ENCODE data around the gene TSHZ3. TPM values are rescaled to one million over a fixed set of nuclear protein-coding genes. Genes with fewer than 3 reads are reported as not detected.

Gene TSHZ3
- total RNA-seq, 1 experiment from 2014 or later: 0.05 TPM

GRCh38 chr19:31257426-31258130 lies 91.7 kb downstream of the TSHZ3 start:
- peaks cover 12 to 28% of the 10 kb centered on the region in 2 experiments; a peak in 3 of 4 replicates for H3K9me3 ChIP-seq (ENCODE audit: control insufficient read depth in 1 of 2, insufficient read depth in 1 of 2, low read depth in 1 of 2, low read length in 2 of 2)
- no TSS peak for BruUV-seq (replicated peaks)
- H3K79me2 ChIP-seq (ENCODE audit: insufficient read depth, low read length): no peaks in the 10 kb centered on the region
- ATAC-seq: no peak
- no peak overlapping the region for H3K9ac ChIP-seq (ENCODE audit: low read length)
- TF ChIP-seq ELF1 (IDR thresholded peaks at IDR 0.05; ENCODE audit: borderline replicate concordance, low read depth) (no peak), ZNF274 (IDR thresholded peaks at IDR 0.05; ENCODE audit: low read depth, low read length) (no peak), EGR1 (IDR thresholded peaks at IDR 0.05; ENCODE audit: low read depth) (no peak)
- intact Hi-C loops (cut with micrococcal nuclease): no loop called here
- CTCF ChIA-PET: no interaction called here
- no peaks in the 10 kb centered on the region for H3K27me3 ChIP-seq (ENCODE audit: insufficient read depth, low read length)
- H3K36me3 ChIP-seq (ENCODE audit: control insufficient read depth in 1 of 2, insufficient read depth in 2 of 2, low read length in 2 of 2): no peaks in the 10 kb centered on the region
- no peak overlapping the region for H3K27ac ChIP-seq (ENCODE audit: low read depth, low read length)
- H3K4me1 ChIP-seq (ENCODE audit: control insufficient read depth in 1 of 2, insufficient read depth in 2 of 2, low read length in 2 of 2): no peaks in the 10 kb centered on the region
- no peak overlapping the region for H3K4me2 ChIP-seq (ENCODE audit: low read length)
- no peaks in the 10 kb centered on the region for H4K20me1 ChIP-seq (ENCODE audit: insufficient read depth)
- H3K4me3 ChIP-seq (replicated peaks in 1 of 2; ENCODE audit: low read depth in 1 of 2, low read length in 2 of 2): no peak overlapping the region
- POLR2A ChIA-PET: no interaction called here
- no peak overlapping the region for H2AFZ ChIP-seq (ENCODE audit: low read depth, low read length, poor library complexity, severe bottlenecking)
- no peak for DNase-seq (ENCODE audit: low read depth, low spot score)
- no peaks in the 10 kb centered on the region for H3K9me2 ChIP-seq (ENCODE audit: insufficient read depth)
- RAD21 ChIA-PET (ENCODE audit: low non-redundant PET in 1 of 2, low total read pairs in 2 of 2, uncharacterized antibody in 2 of 2, unreplicated experiment in 2 of 2): interaction anchor here in 1 of 2 experiments (0.6 kb wide), 1 partner anchor 1242 kb away, joined by 3 read pairs; no protein-coding TSS in a partner anchor

GRCh38 chr19:31257025-31257424 lies 92.2 kb downstream of the TSHZ3 start:
- Histone ChIP-seq H3K9ac (ENCODE audit: low read length) (no peak overlapping the region), H3K9me2 (ENCODE audit: insufficient read depth) (no peaks in the 10 kb centered on the region), H3K4me3 (replicated peaks in 1 of 2; ENCODE audit: low read depth in 1 of 2, low read length in 2 of 2) (no peak overlapping the region), H2AFZ (ENCODE audit: low read depth, low read length, poor library complexity, severe bottlenecking) (no peak overlapping the region), H4K20me1 (ENCODE audit: insufficient read depth) (no peaks in the 10 kb centered on the region), H3K4me2 (ENCODE audit: low read length) (no peak overlapping the region), H3K36me3 (ENCODE audit: control insufficient read depth in 1 of 2, insufficient read depth in 2 of 2, low read length in 2 of 2) (no peaks in the 10 kb centered on the region), H3K27ac (ENCODE audit: low read depth, low read length) (no peak overlapping the region), H3K79me2 (ENCODE audit: insufficient read depth, low read length) (no peaks in the 10 kb centered on the region), H3K27me3 (ENCODE audit: insufficient read depth, low read length) (no peaks in the 10 kb centered on the region), H3K9me3 (ENCODE audit: control insufficient read depth in 1 of 2, insufficient read depth in 1 of 2, low read depth in 1 of 2, low read length in 2 of 2) (peaks cover 11 to 28% of the 10 kb centered on the region in 2 experiments; a peak in 3 of 4 replicates), H3K4me1 (ENCODE audit: control insufficient read depth in 1 of 2, insufficient read depth in 2 of 2, low read length in 2 of 2) (no peaks in the 10 kb centered on the region)
- no peak for DNase-seq (ENCODE audit: low read depth, low spot score)
- ATAC-seq: no peak
- ChIA-PET RAD21 (ENCODE audit: low non-redundant PET in 1 of 2, low total read pairs in 2 of 2, uncharacterized antibody in 2 of 2, unreplicated experiment in 2 of 2) (no interaction called here), CTCF (no interaction called here), POLR2A (no interaction called here)
- BruUV-seq (replicated peaks): no TSS peak
- intact Hi-C loops (cut with micrococcal nuclease): no loop called here
- TF ChIP-seq, protein P1, sequence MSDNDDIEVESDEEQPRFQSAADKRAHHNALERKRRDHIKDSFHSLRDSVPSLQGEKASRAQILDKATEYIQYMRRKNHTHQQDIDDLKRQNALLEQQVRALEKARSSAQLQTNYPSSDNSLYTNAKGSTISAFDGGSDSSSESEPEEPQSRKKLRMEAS (IDR thresholded peaks at IDR 0.05): no peak
- TF ChIP-seq FOSL1 (IDR thresholded peaks at IDR 0.05; ENCODE audit: low read depth) (no peak), YY1 (IDR thresholded peaks at IDR 0.05; ENCODE audit: extremely low read depth, insufficient replicate concordance, low read depth, low read length) (no peak), JUND (IDR thresholded peaks at IDR 0.05) (no peak), EGR1 (IDR thresholded peaks at IDR 0.05; ENCODE audit: low read depth) (no peak), SP1 (IDR thresholded peaks at IDR 0.05; ENCODE audit: low read depth) (no peak), EZH2phosphoT487 (IDR thresholded peaks at IDR 0.05; ENCODE audit: borderline replicate concordance) (no peak), RAD21 (IDR thresholded peaks at IDR 0.05; ENCODE audit: low read depth) (no peak), ZNF274 (IDR thresholded peaks at IDR 0.05; ENCODE audit: low read depth, low read length) (no peak), SRF (IDR thresholded peaks at IDR 0.05; ENCODE audit: low read depth) (no peak), ELF1 (IDR thresholded peaks at IDR 0.05; ENCODE audit: borderline replicate concordance, low read depth) (no peak), ZBTB33 (IDR thresholded peaks at IDR 0.05; ENCODE audit: extremely low read depth, insufficient replicate concordance, low read length) (no peak), POLR2AphosphoS5 (IDR thresholded peaks at IDR 0.05; ENCODE audit: low read depth, low read length) (no peak)
- TF ChIP-seq, protein P2, sequence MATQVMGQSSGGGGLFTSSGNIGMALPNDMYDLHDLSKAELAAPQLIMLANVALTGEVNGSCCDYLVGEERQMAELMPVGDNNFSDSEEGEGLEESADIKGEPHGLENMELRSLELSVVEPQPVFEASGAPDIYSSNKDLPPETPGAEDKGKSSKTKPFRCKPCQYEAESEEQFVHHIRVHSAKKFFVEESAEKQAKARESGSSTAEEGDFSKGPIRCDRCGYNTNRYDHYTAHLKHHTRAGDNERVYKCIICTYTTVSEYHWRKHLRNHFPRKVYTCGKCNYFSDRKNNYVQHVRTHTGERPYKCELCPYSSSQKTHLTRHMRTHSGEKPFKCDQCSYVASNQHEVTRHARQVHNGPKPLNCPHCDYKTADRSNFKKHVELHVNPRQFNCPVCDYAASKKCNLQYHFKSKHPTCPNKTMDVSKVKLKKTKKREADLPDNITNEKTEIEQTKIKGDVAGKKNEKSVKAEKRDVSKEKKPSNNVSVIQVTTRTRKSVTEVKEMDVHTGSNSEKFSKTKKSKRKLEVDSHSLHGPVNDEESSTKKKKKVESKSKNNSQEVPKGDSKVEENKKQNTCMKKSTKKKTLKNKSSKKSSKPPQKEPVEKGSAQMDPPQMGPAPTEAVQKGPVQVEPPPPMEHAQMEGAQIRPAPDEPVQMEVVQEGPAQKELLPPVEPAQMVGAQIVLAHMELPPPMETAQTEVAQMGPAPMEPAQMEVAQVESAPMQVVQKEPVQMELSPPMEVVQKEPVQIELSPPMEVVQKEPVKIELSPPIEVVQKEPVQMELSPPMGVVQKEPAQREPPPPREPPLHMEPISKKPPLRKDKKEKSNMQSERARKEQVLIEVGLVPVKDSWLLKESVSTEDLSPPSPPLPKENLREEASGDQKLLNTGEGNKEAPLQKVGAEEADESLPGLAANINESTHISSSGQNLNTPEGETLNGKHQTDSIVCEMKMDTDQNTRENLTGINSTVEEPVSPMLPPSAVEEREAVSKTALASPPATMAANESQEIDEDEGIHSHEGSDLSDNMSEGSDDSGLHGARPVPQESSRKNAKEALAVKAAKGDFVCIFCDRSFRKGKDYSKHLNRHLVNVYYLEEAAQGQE (IDR thresholded peaks at IDR 0.05; ENCODE audit: low read depth): no peak

Measured in HCT116 (cell line).